H9 (cell line): Measurements from ENCODE around the gene DLL3. TPM values are rescaled to one million over a fixed set of nuclear protein-coding genes. Genes with fewer than 3 reads are reported as not detected.
A peak's percentile ranks its signal among the peaks of the same experiment; 100 is the strongest.

Experiments used
- DNase-seq: peaks from one replicate; pipeline ENCODE4 v3.0.0-alpha.2; 2017
- H2AFZ ChIP-seq: one replicate; pipeline ENCODE4 v1.6.1; 2013; ENCODE audit warnings: mild to moderate bottlenecking, low read length, control low read depth, moderate library complexity
- H2AK5ac ChIP-seq: 2 replicates; pipeline ENCODE4 v1.6.1; 2013; ENCODE audit warnings: low read length, control low read depth, mixed read lengths; ENCODE audit not compliant: insufficient read length
- H2BK120ac ChIP-seq: one replicate; pipeline ENCODE4 v1.6.1; 2013; ENCODE audit warnings: low read depth, mild to moderate bottlenecking, low read length, control low read depth, inconsistent platforms; ENCODE audit not compliant: poor library complexity, severe bottlenecking
- H2BK12ac ChIP-seq: 2 replicates; pipeline ENCODE4 v1.6.1; 2013; ENCODE audit warnings: low read length, control low read depth, mixed read lengths, low read depth; ENCODE audit not compliant: insufficient read length
- H2BK15ac ChIP-seq: 2 replicates; pipeline ENCODE4 v1.6.1; 2013; ENCODE audit warnings: low read depth, low read length, control low read depth
- H2BK20ac ChIP-seq: one replicate; pipeline ENCODE4 v1.6.1; 2013; ENCODE audit warnings: low read depth, mild to moderate bottlenecking, low read length, control low read depth, inconsistent platforms; ENCODE audit not compliant: poor library complexity, severe bottlenecking
- H2BK5ac ChIP-seq: 2 replicates; pipeline ENCODE4 v1.6.1; 2013; ENCODE audit warnings: low read length, control low read depth, mixed read lengths; ENCODE audit not compliant: insufficient read length
- H3K14ac ChIP-seq: 2 replicates; pipeline ENCODE4 v1.6.1; 2013; ENCODE audit warnings: low read length, control low read depth; ENCODE audit not compliant: insufficient read depth
- H3K18ac ChIP-seq: 2 replicates; pipeline ENCODE4 v1.6.1; 2013; ENCODE audit warnings: low read depth, mild to moderate bottlenecking, mixed read lengths, low read length, control low read depth; ENCODE audit not compliant: insufficient read length
- H3K23ac ChIP-seq: 2 replicates; pipeline ENCODE4 v1.6.1; 2013; ENCODE audit warnings: low read length, control low read depth, mixed read lengths, low read depth; ENCODE audit not compliant: insufficient read length
- H3K23me2 ChIP-seq: 2 replicates; pipeline ENCODE4 v1.6.1; 2013; ENCODE audit warnings: low read depth, mild to moderate bottlenecking, mixed read lengths, low read length, control low read depth; ENCODE audit not compliant: insufficient read length, poor library complexity, severe bottlenecking
- H3K27ac ChIP-seq: 2 replicates; pipeline ENCODE4 v1.5.1; 2013; ENCODE audit warnings: low read length, control low read depth, mixed read lengths, low read depth; ENCODE audit not compliant: insufficient read length
- H3K27me3 ChIP-seq: 2 replicates; pipeline ENCODE4 v1.6.1; 2013; ENCODE audit warnings: low read length, control low read depth, inconsistent platforms; ENCODE audit not compliant: insufficient read depth
- H3K4ac ChIP-seq: 2 replicates; pipeline ENCODE4 v1.6.1; 2013; ENCODE audit warnings: low read depth, mild to moderate bottlenecking, control low read depth, inconsistent platforms, low read length, moderate library complexity
- H3K4me1 ChIP-seq: 2 replicates; pipeline ENCODE4 v1.6.1; 2013; ENCODE audit warnings: low read length, control low read depth, inconsistent platforms; ENCODE audit not compliant: insufficient read depth
- H3K4me2 ChIP-seq: 2 replicates; pipeline ENCODE4 v1.6.1; 2013; ENCODE audit warnings: low read length, control low read depth, mixed read lengths; ENCODE audit not compliant: insufficient read length, insufficient read depth
- H3K56ac ChIP-seq: 2 replicates; pipeline ENCODE4 v1.6.1; 2013; ENCODE audit warnings: low read depth, mild to moderate bottlenecking, mixed read lengths, low read length, control low read depth; ENCODE audit not compliant: insufficient read length
- H3K79me1 ChIP-seq: 2 replicates; pipeline ENCODE4 v1.6.1; 2013; ENCODE audit warnings: low read depth, mild to moderate bottlenecking, moderate library complexity, low read length, control low read depth, inconsistent platforms; ENCODE audit not compliant: insufficient read depth, poor library complexity, severe bottlenecking
- H3K79me2 ChIP-seq: 2 replicates; pipeline ENCODE4 v1.6.1; 2013; ENCODE audit warnings: low read length, control low read depth, inconsistent platforms; ENCODE audit not compliant: insufficient read depth
- H3K9ac ChIP-seq: 2 replicates; pipeline ENCODE4 v1.6.1; 2013; ENCODE audit warnings: low read length, control low read depth, mixed read lengths; ENCODE audit not compliant: insufficient read length; ENCODE audit errors: extremely low read depth
- H3K9me3 ChIP-seq: one replicate; pipeline ENCODE4 v1.6.1; 2013; ENCODE audit warnings: low read depth, low read length, inconsistent platforms; ENCODE audit not compliant: control insufficient read depth
- H3T11ph ChIP-seq: one replicate; pipeline ENCODE4 v1.6.1; 2013; ENCODE audit warnings: mild to moderate bottlenecking, low read length, control low read depth, inconsistent platforms
- H4K20me1 ChIP-seq: one replicate; pipeline ENCODE4 v1.6.1; 2013; ENCODE audit not compliant: control insufficient read depth, insufficient read length, insufficient read depth
- H4K5ac ChIP-seq: 2 replicates; pipeline ENCODE4 v1.6.1; 2013; ENCODE audit warnings: low read depth, mild to moderate bottlenecking, mixed read lengths, low read length, control low read depth; ENCODE audit not compliant: insufficient read length
- H4K8ac ChIP-seq: replicated peaks from 2 replicates; pipeline ENCODE4 v1.6.1; 2013; ENCODE audit warnings: low read length, control low read depth, mixed read lengths, low read depth; ENCODE audit not compliant: insufficient read length
- H4K91ac ChIP-seq: 2 replicates; pipeline ENCODE4 v1.6.1; 2013; ENCODE audit warnings: low read depth, mild to moderate bottlenecking, moderate library complexity, mixed read lengths, low read length, control low read depth; ENCODE audit not compliant: insufficient read length
- H3K27ac Mint-ChIP-seq, 3 experiments: 2 replicates in 2 of 3; 3 replicates in 1 of 3; pipeline ENCODE4 v1.8.0; 2020 to 2021; ENCODE audit warnings: mixed read lengths in 3 of 3, mild to moderate bottlenecking in 1 of 3, moderate library complexity in 1 of 3
- H3K27me3 Mint-ChIP-seq: 2 replicates; pipeline ENCODE4 v1.8.0; 2021; ENCODE audit warnings: low read depth, mild to moderate bottlenecking, moderate library complexity, mixed read lengths
- H3K36me3 Mint-ChIP-seq, 3 experiments: 2 replicates in 2 of 3; 3 replicates in 1 of 3; pipeline ENCODE4 v1.8.0; 2020 to 2021; ENCODE audit warnings: low read depth in 3 of 3, mixed read lengths in 3 of 3; ENCODE audit not compliant: insufficient read depth in 1 of 3
- H3K4me1 Mint-ChIP-seq, 2 experiments: 2 replicates each; pipeline ENCODE4 v1.8.0; 2020; ENCODE audit warnings: mixed read lengths in 2 of 2
- H3K4me3 Mint-ChIP-seq, 2 experiments: 2 replicates in 1 of 2; 3 replicates in 1 of 2; pipeline ENCODE4 v1.8.0; 2020 to 2021; ENCODE audit warnings: mild to moderate bottlenecking in 2 of 2, mixed read lengths in 2 of 2, moderate library complexity in 1 of 2
- H3K9me3 Mint-ChIP-seq, 2 experiments: 2 replicates in 1 of 2; 3 replicates in 1 of 2; pipeline ENCODE4 v1.8.0; 2020; ENCODE audit warnings: mild to moderate bottlenecking in 2 of 2, mixed read lengths in 2 of 2, moderate library complexity in 1 of 2
- CTCF ChIP-seq: fragments of 200-600 bp; sonication (generic); conservative IDR thresholded peaks from 3 replicates; pipeline ENCODE4 v1.8.0; 2021; ENCODE audit warnings: antibody characterized with exemption, mild to moderate bottlenecking
- WGBS: extraction: QIAGEN DNeasy Blood & Tissue Kit; methylation state at CpG from one replicate; pipeline ENCODE4 v1.1.7; 2013; ENCODE audit warnings: missing lambda C conversion rate, low lambda C conversion rate, mixed read lengths; ENCODE audit not compliant: insufficient read length; ENCODE audit errors: extremely low coverage; 5-methylcytosine and 5-hydroxymethylcytosine counted together
- total RNA-seq: library from RNA; stranded (reverse); gene quantifications from 2 replicates; pipeline ENCODE4 v1.2.1, GENCODE V29; 2021

Gene DLL3
- total RNA-seq, 1 experiment from 2014 or later, result 2.5 TPM

- no peak for DNase-seq
- H4K91ac ChIP-seq, result no peak overlapping the region
- H3K56ac ChIP-seq, result no peak overlapping the region
- TF ChIP-seq CTCF, result no peak
- H4K8ac ChIP-seq, result no peak overlapping the region
- H3K9me3 Mint-ChIP-seq, result no peaks in the 10 kb centered on the region; a peak in 1 of 5 replicates
- H3K9me3 ChIP-seq, result no peaks in the 10 kb centered on the region
- H4K5ac ChIP-seq, result no peak overlapping the region
- H3K4me2 ChIP-seq, result peak overlapping the region; percentile 69
- no peak overlapping the region for H3K4ac ChIP-seq
- H2AK5ac ChIP-seq, result no peak overlapping the region
- peaks cover 3% of the 10 kb centered on the region; the same call in 1 of the 2 replicates for H3K4me1 ChIP-seq
- peak overlapping the region; percentile 93 to 94 for H3K4me3 Mint-ChIP-seq
- no peaks in the 10 kb centered on the region for H4K20me1 ChIP-seq
- peaks cover 1% of the 10 kb centered on the region; the same call in 1 of the 2 replicates for H3K79me2 ChIP-seq
- no peak overlapping the region for H2BK120ac ChIP-seq
- no peak overlapping the region for H3K18ac ChIP-seq
- H2BK5ac ChIP-seq, result no peak overlapping the region
- no peak overlapping the region for H3K27ac ChIP-seq
- H2BK20ac ChIP-seq, result no peak overlapping the region
- WGBS, result no CpG with 5 or more reads among the region's 10 CpGs
- H2AFZ ChIP-seq, result no peak overlapping the region
- peaks cover 0 to 6% (median 0%) of the 10 kb centered on the region in 3 experiments; a peak in 4 of 7 replicates for H3K36me3 Mint-ChIP-seq
- no peaks in the 10 kb centered on the region for H3K27me3 ChIP-seq
- no peaks in the 10 kb centered on the region for H3K79me1 ChIP-seq
- peak overlapping the region; percentile 82 for H3K9ac ChIP-seq
- H2BK15ac ChIP-seq, result no peak overlapping the region
- H3K23ac ChIP-seq, result no peak overlapping the region
- peaks cover 25 to 32% of the 10 kb centered on the region in 2 experiments for H3K4me1 Mint-ChIP-seq
- peak overlapping the region; percentile 76 to 92 (median 87); a peak in 6 of 7 replicates for H3K27ac Mint-ChIP-seq
- peaks cover 4% of the 10 kb centered on the region for H3K27me3 Mint-ChIP-seq
- H3K23me2 ChIP-seq, result no peaks in the 10 kb centered on the region
- peak overlapping the region; percentile 37; the same call in 1 of the 2 replicates for H3K14ac ChIP-seq
- no peak overlapping the region for H2BK12ac ChIP-seq
- no peak overlapping the region for H3T11ph ChIP-seq
Observed at GRCh38 chr19:39539165-39539517, 40.4 kb downstream of the DLL3 start.
